Stomach (tissue), 4 donors: ENCODE data around the gene SURF2.

ENCODE experiments used
- CTCF ChIP-seq, 7 experiments: fragments of 450-650 bp in 4 of 7; fragments of 200-600 bp in 3 of 7; sonication (generic) in 3 of 7; IDR thresholded peaks; one replicate each; pipeline ENCODE4 v1.5.1; 2016 to 2019; ENCODE audit warnings: antibody characterized with exemption in 7 of 7, control low read depth in 2 of 7, mild to moderate bottlenecking in 1 of 7
- POLR2AphosphoS5 ChIP-seq, 3 donors: sonication (generic); formaldehyde crosslinking; IDR thresholded peaks; one replicate each; pipeline ENCODE4 v1.6.1; 2016; ENCODE audit warnings: antibody characterized with exemption in 3 of 3

- no peak for TF ChIP-seq CTCF (IDR thresholded peaks at IDR 0.05)
- TF ChIP-seq POLR2AphosphoS5 (IDR thresholded peaks at IDR 0.05) = peak in 1 of 3 donors; percentile 65
Measured at GRCh38 chr9:133368249-133368881, 12.0 kb downstream of the SURF2 start.
